NCI-H1417 treated with DMSO at 0.1 percent for 48 hours (cell line): Measurements from ENCODE around the gene THAP5.
"Not testable (repeated sequence)": the region's sequence is repeated elsewhere in the genome, so short reads cannot be mapped to it uniquely, and the experiment has no call there.

ENCODE experiments used
- DNase-seq: peaks from one replicate; lab custom pipeline; 2025; lab: John Stamatoyannopoulos, UW

The THAP5 gene

DNA sequence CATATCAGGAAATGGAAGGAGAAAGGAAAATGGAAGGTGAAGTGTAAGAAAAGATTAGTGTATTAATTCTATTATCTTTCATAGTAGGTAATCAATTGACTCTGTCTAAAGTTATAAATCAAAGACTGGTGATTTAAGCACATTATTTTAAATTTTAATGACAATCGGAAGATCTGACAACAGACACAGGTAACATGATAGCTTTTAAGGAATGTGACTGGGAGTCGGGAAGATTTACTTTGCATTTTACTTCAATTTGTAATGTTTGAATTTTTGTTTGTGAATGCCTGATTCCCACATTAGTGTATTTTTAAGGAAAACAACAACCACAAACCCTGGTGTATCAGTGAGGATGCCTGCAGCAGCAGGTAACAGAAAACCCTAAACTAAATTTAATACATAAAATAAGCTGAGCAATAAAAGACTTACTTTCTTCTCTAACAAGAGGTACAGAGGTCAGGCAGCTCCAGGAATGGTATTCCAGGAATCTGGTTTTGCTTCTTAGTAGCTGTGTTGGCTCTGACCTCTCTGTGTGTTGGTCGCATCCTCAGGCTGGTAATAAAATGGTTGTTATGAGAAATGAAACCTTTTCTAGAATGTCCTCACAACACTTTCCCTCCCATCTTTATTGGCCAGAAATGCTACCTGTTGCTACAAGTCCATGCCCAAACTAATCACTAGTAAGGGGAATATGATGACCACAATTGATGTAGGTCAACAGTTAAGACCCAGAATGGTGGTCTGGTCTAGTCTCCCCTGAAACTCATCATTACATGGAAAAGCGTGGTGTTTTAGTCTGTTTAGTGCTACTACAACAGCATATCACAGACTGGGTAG is 12.4 kb upstream of the THAP5 start:
- no peak for DNase-seq

GRCh38 chr7:108580298-108580697 is 10.8 kb upstream of the THAP5 start:
- no peak for DNase-seq

GRCh38 chr7:108578937-108579336 is 9.4 kb upstream of the THAP5 start:
- DNase-seq: no peak

DNA sequence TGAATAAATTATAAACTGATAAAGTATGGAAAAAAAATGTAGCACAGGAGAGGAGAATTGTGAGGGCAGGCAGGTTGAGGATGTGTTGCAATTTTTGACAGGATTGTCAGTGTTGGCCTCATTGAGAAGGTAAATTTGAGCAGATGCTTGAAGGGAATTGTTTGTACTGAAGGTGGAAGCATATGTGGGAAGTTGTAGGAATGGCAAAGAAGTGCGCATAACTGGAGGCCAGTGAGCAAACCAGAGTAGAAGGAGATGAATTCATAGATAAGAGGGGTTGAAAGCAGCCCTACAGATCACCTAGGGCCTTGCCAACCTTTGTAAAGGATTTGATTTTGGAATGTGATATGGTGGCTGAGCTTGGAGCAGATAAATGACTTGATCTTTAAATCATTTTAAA is 6.6 kb upstream of the THAP5 start:
- DNase-seq: no peak

DNA sequence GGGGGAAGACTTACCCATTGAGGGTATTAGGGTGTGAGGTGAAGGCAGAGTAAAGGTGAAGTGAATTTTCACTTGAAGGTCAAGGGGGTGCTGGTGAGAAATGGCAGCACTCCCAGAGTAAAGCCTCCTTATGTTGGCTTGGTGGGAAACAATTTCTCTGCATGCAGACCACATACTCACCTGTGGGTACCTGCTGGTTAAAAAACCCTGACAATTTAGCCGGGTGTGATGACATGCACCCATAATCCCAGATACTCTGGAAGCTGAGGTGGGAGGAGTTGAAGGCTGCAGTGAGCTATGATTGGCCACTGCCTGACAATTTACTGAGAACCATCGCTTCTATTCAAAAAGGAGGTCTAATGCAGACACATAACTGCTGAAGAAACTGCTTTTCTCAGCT is 5.7 kb upstream of the THAP5 start:
- DNase-seq: no peak

GRCh38 chr7:108572480-108572879 is 3.0 kb upstream of the THAP5 start:
- DNase-seq: no peak

DNA sequence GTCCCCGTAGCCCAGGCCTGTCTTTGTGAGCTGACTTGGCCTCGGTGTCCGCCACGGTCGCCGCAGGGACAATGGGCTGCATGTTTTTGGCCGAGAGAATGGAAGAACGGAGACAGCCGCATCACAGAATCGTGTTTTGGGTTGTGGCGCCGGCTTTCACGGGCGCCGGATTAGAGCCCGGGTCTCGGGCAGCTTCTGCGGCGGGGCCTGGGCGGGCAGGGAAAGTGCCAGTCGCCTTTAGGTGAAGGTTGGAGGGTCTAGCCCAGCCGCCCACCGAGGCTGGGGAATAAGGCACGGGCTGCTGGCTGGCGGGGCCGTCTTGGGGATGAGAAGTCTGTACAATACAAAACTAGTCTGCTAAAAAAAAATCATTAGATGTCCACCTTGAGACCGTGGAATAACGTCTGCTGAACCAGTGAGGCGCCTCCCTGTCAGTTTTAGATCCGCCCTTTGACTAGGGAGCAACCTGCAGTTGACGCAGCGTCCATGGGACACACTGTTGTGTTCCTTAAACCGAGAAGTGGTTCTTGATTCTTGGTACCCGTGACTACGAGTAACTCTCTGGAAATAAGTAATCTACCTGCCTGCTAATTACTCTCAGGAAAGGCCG is 745 bp upstream of the THAP5 start:
- no peak for DNase-seq

- no peak for DNase-seq
Measured at GRCh38 chr7:108568801-108569380, 615 bp downstream of the THAP5 start.

DNA sequence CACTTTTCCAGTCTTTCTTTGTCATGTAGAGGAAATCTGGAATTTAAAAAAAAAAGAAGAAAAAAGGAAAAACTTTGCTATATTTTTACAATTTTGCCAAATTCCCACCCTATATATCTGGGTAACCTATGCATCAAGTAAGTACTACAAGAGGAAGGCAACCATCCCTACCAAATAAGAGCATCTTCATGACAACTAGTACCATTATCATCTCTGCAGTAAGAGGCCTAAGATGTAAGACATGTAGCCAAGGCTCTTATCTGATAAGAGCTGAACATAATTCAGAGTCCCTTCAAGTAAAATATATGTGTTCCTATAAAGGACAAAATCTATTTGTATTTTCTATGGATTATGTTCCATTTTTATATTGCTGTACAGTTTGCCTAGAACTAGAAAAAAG is 3.5 kb downstream of the THAP5 start:
- no peak for DNase-seq

DNA sequence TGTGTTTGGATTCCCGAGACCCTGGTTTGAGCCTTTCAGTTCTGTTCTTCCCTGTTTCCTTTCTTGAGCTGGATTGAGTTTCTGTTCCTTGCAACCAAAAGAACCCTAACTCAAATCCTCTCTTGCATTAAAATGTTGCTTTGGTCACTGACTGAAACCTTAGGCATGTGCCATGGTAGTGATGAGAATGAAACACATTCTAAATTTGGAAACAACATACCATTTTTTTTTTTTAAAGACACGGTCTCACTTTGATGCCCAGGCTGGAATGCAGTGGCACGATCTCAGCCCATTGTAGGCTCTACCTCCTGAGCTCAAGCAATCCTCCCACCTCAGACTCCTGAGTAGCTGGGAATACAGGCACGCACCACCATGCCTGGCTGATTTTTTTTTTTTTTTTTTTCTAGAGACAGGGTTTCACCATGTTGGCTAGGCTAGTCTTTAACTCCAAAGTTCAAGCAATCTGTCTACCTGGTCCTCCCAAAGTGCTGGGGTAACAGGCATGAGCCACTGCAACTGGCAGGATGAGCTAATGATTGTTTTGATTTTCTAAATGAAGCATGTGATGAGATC is 8.4 kb downstream of the THAP5 start:
- DNase-seq: no peak

- no peak for DNase-seq
Measured at GRCh38 chr7:108559253-108559652, 10.3 kb downstream of the THAP5 start.

DNA sequence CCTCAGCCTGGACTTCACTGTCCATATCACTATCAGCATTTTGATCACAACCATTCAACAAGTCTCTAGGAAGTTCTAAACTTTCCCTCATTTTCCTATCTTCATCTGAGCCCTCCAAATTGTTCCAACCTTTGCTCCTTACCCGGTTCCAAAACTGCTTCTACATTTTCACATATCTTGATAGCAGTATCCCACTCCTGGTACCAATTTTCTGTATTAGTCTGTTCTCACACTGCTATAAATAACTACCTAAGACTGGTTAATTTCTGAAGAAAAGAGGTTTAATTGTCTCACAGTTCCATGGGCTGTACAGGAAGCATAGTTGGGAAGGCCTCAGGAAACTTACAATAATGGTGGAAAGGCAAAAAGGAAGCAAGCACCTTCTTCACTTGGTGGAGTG is 11.9 kb downstream of the THAP5 start:
- DNase-seq: no peak

GRCh38 chr7:108557191-108557590 is 12.3 kb downstream of the THAP5 start:
- no peak for DNase-seq

DNA sequence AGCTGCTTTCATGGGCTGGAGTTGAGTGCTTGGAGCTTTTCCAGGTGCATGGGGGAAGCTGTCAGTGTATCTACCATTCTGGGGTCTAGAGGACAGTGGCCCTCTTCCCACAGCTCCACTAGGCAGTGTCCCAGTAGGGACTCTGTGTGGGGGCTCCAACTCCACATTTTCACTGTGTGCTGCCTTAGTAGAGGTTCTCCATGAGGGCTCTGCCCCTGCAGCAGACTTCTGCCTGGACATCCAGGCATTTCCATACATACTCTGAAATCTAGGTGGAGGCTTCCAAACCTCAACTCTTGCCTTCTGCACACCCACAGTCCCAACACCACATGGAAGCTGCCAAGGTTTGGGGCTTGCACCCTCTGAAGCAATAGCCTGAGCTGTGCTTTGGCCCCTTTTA is 12.8 kb downstream of the THAP5 start:
- DNase-seq: not testable (repeated sequence)

GRCh38 chr7:108548141-108548896 is 21.2 kb downstream of the THAP5 start:
- not testable (repeated sequence) for DNase-seq

GRCh38 chr7:108541478-108541877 is 28.0 kb downstream of the THAP5 start:
- no peak for DNase-seq

GRCh38 chr7:108538685-108539084 is 30.8 kb downstream of the THAP5 start:
- not testable (repeated sequence) for DNase-seq

DNA sequence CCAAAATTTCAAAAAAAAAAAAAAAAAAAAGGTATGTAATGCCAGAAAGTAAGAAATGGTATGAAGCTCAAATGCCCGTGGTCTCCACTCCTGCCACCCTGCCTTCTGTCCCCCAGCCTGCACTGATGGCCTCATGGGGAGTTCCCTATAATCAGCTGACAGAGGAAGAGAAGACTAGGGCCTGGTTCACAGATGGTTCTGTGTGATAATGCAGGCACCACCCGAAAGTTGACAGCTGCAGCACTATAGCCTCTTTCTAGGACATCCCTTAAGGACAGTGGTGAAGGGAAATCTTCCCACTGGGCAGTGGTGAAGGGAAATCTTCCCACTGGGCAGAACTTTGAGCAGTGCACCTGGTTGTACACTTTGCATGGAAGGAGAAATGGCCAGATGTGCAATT is 31.3 kb downstream of the THAP5 start:
- not testable (repeated sequence) for DNase-seq

GRCh38 chr7:108537229-108537628 is 32.3 kb downstream of the THAP5 start:
- DNase-seq: no peak

GRCh38 chr7:108535744-108536143 is 33.8 kb downstream of the THAP5 start:
- no peak for DNase-seq

DNA sequence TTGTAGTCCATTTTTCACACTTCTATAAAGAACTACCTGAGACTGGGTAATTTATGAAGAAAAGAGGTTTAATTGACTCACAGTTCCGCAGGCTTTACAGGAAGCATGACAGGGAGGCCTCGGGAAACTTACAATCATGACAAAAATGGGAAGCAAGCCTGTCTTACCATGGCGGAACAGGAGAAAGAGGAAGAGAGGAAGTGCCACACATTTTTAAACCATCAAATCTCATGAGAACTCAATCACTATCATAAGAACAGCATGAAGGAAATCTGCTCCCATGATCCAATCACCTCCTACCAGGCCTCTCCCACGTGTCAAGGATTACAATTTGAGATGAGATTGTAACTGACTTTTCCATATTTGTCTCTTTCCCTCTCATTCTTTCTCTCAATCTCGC is 34.2 kb downstream of the THAP5 start:
- no peak for DNase-seq

DNA sequence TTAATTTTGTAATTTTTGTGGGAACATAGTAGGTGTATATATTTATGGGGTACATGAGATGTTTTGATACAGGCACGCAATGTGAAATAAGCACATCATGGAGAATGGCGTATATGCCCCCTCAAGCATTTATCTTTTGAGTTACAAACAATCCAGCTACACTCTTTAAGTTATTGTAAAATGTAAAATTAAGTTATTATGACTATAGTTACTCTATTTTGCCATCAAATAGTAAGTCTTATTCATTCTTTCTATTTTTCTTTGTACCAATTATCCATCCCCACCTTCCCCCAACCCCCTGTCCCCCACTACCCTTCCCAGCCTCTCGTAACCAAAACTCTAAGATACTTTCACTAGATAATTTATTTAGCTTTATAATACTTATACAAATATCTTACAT is 35.8 kb downstream of the THAP5 start:
- no peak for DNase-seq
